ENCODE results near the gene CROCC. TPM values are rescaled to one million over a fixed set of nuclear protein-coding genes. Genes with fewer than 3 reads are reported as not detected.
"Not testable (repeated sequence)": the region's sequence is repeated elsewhere in the genome, so short reads cannot be mapped to it uniquely, and the experiment has no call there.

The CROCC gene
- total and polyA plus RNA-seq, 2 donors from 2014 or later, result 10.6 to 30.5 TPM

- H3K36me3 ChIP-seq (ENCODE audit: control insufficient read depth in 2 of 3, insufficient read depth in 3 of 3, low read length in 3 of 3), result no peaks in the 10 kb centered on the region
Observed at GRCh38 chr1:16906873-16907272, 14.9 kb upstream of the CROCC start.

GRCh38 chr1:16907870-16908758 lies 13.6 kb upstream of the CROCC start:
- intact Hi-C loops (cut with DNase I), result no loop called here
- FAIRE-seq, result no peak

More at GRCh38 chr1:16906873-16907272, 14.9 kb upstream of the CROCC start:
- Histone ChIP-seq H3K27me3 (ENCODE audit: control insufficient read depth, insufficient read depth, low read length) (no peaks in the 10 kb centered on the region), H3K9ac (ENCODE audit: low read length in 3 of 3) (no peak overlapping the region), H3K27ac (ENCODE audit: low read depth in 2 of 2, low read length in 2 of 2) (no peak overlapping the region), H3K4me3 (ENCODE audit: low read length in 3 of 3) (no peak overlapping the region), H3K9me3 (ENCODE audit: control insufficient read depth in 2 of 3, insufficient read depth in 1 of 3, low read length in 3 of 3) (peaks cover 0 to 8% (median 0%) of the 10 kb centered on the region in 3 donors), H3K4me1 (ENCODE audit: control insufficient read depth in 2 of 3, insufficient read depth in 2 of 3, low read depth in 1 of 3, low read length in 3 of 3) (peaks cover 0 to 24% (median 13%) of the 10 kb centered on the region in 3 donors)
- FAIRE-seq (no peak), DNase-seq (peak in 1 of 5 donors; percentile 67)
- TF ChIP-seq CTCF (IDR thresholded peaks at IDR 0.05; ENCODE audit: borderline replicate concordance, extremely low read depth, insufficient read depth), result no peak
- intact Hi-C loops (cut with DNase I), result no loop called here

GRCh38 chr1:16911851-16912721 lies 9.6 kb upstream of the CROCC start:
- H3K9me3 ChIP-seq (ENCODE audit: control insufficient read depth in 2 of 3, insufficient read depth in 1 of 3, low read length in 3 of 3); H3K36me3 ChIP-seq (ENCODE audit: control insufficient read depth in 2 of 3, insufficient read depth in 3 of 3, low read length in 3 of 3); H3K4me3 ChIP-seq (ENCODE audit: low read length in 3 of 3); H3K27me3 ChIP-seq (ENCODE audit: control insufficient read depth, insufficient read depth, low read length); intact Hi-C loops (cut with DNase I); H3K9ac ChIP-seq (ENCODE audit: low read length in 3 of 3); FAIRE-seq: not testable (repeated sequence)
- Histone ChIP-seq H3K27ac (ENCODE audit: low read depth in 2 of 2, low read length in 2 of 2) (peak overlapping the region in 1 of 2 donors; percentile 61), H3K4me1 (ENCODE audit: control insufficient read depth in 2 of 3, insufficient read depth in 2 of 3, low read depth in 1 of 3, low read length in 3 of 3) (peaks cover 0 to 25% (median 14%) of the 10 kb centered on the region in 3 donors)
- peak in 2 of 5 donors; percentile 58 to 83 for DNase-seq

More at GRCh38 chr1:16907870-16908758, 13.6 kb upstream of the CROCC start:
- no peak overlapping the region for H3K9ac ChIP-seq (ENCODE audit: low read length in 3 of 3)
- peaks cover 0 to 34% (median 21%) of the 10 kb centered on the region in 3 donors for H3K4me1 ChIP-seq (ENCODE audit: control insufficient read depth in 2 of 3, insufficient read depth in 2 of 3, low read depth in 1 of 3, low read length in 3 of 3)
- no peaks in the 10 kb centered on the region for H3K36me3 ChIP-seq (ENCODE audit: control insufficient read depth in 2 of 3, insufficient read depth in 3 of 3, low read length in 3 of 3)
- peaks cover 0 to 8% (median 0%) of the 10 kb centered on the region in 3 donors for H3K9me3 ChIP-seq (ENCODE audit: control insufficient read depth in 2 of 3, insufficient read depth in 1 of 3, low read length in 3 of 3)
- no peak for TF ChIP-seq CTCF (IDR thresholded peaks at IDR 0.05; ENCODE audit: borderline replicate concordance, extremely low read depth, insufficient read depth)
- H3K4me3 ChIP-seq (ENCODE audit: low read length in 3 of 3), result no peak overlapping the region
- DNase-seq, result peak in 1 of 5 donors; percentile 48
- H3K27me3 ChIP-seq (ENCODE audit: control insufficient read depth, insufficient read depth, low read length), result no peaks in the 10 kb centered on the region
- no peak overlapping the region for H3K27ac ChIP-seq (ENCODE audit: low read depth in 2 of 2, low read length in 2 of 2)

- H3K4me3 ChIP-seq (ENCODE audit: low read length in 3 of 3), result not testable (repeated sequence)
Observed at GRCh38 chr1:16912742-16913141, 9.0 kb upstream of the CROCC start.

More at GRCh38 chr1:16912742-16913141, 9.0 kb upstream of the CROCC start:
- intact Hi-C loops (cut with DNase I); FAIRE-seq; H3K9ac ChIP-seq (ENCODE audit: low read length in 3 of 3); H3K9me3 ChIP-seq (ENCODE audit: control insufficient read depth in 2 of 3, insufficient read depth in 1 of 3, low read length in 3 of 3); H3K36me3 ChIP-seq (ENCODE audit: control insufficient read depth in 2 of 3, insufficient read depth in 3 of 3, low read length in 3 of 3); H3K27me3 ChIP-seq (ENCODE audit: control insufficient read depth, insufficient read depth, low read length): not testable (repeated sequence)
- Histone ChIP-seq H3K27ac (ENCODE audit: low read depth in 2 of 2, low read length in 2 of 2) (peak overlapping the region; percentile 26 to 61), H3K4me1 (ENCODE audit: control insufficient read depth in 2 of 3, insufficient read depth in 2 of 3, low read depth in 1 of 3, low read length in 3 of 3) (peaks cover 0 to 25% (median 14%) of the 10 kb centered on the region in 3 donors)
- DNase-seq, result peak in 1 of 5 donors; percentile 73

Measured in kidney (tissue), 14 donors.